ENCODE results near the gene RNU7-1.

RNU7-1 gene

DNA sequence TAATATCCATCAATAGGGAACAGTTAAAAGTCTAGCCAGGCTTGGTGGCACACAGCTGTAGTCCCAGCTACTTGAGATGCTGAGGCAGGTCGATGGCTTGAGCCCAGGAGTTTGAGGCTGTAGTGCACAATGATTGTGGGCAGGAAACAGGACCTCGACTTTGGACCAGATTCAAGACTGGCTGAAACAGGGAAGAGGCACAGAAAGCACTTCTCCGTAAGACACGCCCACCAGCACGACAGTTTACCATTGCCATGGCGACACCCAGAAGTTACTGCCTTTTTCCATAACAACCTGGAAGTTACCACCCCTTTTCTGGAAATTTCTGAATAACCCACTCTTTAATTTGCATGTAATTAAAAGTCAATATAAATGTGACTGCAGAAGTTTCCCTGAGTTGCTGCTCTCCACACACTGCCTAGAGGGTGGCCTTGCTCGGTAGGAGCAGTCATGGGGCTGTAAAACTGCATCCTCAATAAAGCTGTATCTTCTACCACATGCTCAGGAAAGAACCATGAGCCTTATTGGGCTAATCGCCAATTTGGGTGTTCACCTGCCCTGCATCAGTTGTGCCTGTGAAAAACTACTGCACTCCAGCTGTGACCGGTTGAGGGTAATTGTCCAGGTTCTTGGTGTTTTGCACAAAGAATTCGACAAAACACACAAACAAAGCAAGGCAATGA, 43.6 kb upstream of the RNU7-1 start:
- no peaks in the 10 kb centered on the region for H3K79me2 ChIP-seq (ENCODE audit: insufficient read depth, low read depth)
- no peaks in the 10 kb centered on the region for H3K27me3 ChIP-seq (ENCODE audit: insufficient read depth, low read depth)
- no peak overlapping the region for H3K4me3 ChIP-seq (IDR thresholded peaks at IDR 0.05; ENCODE audit: insufficient read depth, low read depth, low read length)
- no peaks in the 10 kb centered on the region for H3K36me3 ChIP-seq (ENCODE audit: insufficient read depth)
- no peak overlapping the region for H2AFZ ChIP-seq (ENCODE audit: low read depth)
- H3K27ac ChIP-seq: no peak overlapping the region
- no peaks in the 10 kb centered on the region for H4K20me1 ChIP-seq (ENCODE audit: insufficient read depth)
- peaks cover 8% of the 10 kb centered on the region for H3K4me1 ChIP-seq (ENCODE audit: low read depth, poor library complexity, severe bottlenecking)
- H3K9ac ChIP-seq: no peak overlapping the region
- H3K4me2 ChIP-seq: no peak overlapping the region
- TF ChIP-seq, protein P1, sequence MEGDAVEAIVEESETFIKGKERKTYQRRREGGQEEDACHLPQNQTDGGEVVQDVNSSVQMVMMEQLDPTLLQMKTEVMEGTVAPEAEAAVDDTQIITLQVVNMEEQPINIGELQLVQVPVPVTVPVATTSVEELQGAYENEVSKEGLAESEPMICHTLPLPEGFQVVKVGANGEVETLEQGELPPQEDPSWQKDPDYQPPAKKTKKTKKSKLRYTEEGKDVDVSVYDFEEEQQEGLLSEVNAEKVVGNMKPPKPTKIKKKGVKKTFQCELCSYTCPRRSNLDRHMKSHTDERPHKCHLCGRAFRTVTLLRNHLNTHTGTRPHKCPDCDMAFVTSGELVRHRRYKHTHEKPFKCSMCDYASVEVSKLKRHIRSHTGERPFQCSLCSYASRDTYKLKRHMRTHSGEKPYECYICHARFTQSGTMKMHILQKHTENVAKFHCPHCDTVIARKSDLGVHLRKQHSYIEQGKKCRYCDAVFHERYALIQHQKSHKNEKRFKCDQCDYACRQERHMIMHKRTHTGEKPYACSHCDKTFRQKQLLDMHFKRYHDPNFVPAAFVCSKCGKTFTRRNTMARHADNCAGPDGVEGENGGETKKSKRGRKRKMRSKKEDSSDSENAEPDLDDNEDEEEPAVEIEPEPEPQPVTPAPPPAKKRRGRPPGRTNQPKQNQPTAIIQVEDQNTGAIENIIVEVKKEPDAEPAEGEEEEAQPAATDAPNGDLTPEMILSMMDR (conservative IDR thresholded peaks at IDR 0.05; ENCODE audit: low read depth, low read length): no peak

DNA sequence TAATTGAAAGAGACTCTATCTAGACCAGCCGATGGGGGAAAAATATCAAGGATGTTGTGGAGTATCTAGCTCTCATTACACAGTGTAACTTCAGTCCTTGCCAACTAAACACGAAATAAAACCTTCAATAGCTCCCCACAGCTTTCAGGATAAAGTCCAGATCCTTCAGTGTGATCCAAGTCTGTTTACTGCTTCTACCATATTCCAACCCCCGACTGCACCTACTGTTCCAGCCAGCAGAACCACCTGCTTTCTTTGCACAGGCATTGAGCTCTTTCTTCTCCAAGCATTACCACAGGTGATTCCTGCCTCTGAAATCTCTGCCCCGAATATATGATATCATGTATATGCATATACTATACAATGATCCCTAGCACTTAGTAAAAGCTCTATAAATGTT, 41.2 kb upstream of the RNU7-1 start:
- H3K4me2 ChIP-seq: no peak overlapping the region
- H3K4me1 ChIP-seq (ENCODE audit: low read depth, poor library complexity, severe bottlenecking): peaks cover 8% of the 10 kb centered on the region
- no peak overlapping the region for H3K9ac ChIP-seq
- no peaks in the 10 kb centered on the region for H3K27me3 ChIP-seq (ENCODE audit: insufficient read depth, low read depth)
- H3K4me3 ChIP-seq (IDR thresholded peaks at IDR 0.05; ENCODE audit: insufficient read depth, low read depth, low read length): no peak overlapping the region
- H2AFZ ChIP-seq (ENCODE audit: low read depth): no peak overlapping the region
- no peak overlapping the region for H3K27ac ChIP-seq
- H3K36me3 ChIP-seq (ENCODE audit: insufficient read depth): no peaks in the 10 kb centered on the region
- no peaks in the 10 kb centered on the region for H4K20me1 ChIP-seq (ENCODE audit: insufficient read depth)
- no peaks in the 10 kb centered on the region for H3K79me2 ChIP-seq (ENCODE audit: insufficient read depth, low read depth)
- TF ChIP-seq, protein P1 (conservative IDR thresholded peaks at IDR 0.05; ENCODE audit: low read depth, low read length): no peak

GRCh38 chr12:6903722-6904121, 39.9 kb upstream of the RNU7-1 start:
- Histone ChIP-seq H3K4me3 (IDR thresholded peaks at IDR 0.05; ENCODE audit: insufficient read depth, low read depth, low read length) (no peak overlapping the region), H3K9ac (no peak overlapping the region), H3K27ac (no peak overlapping the region), H3K79me2 (ENCODE audit: insufficient read depth, low read depth) (no peaks in the 10 kb centered on the region), H2AFZ (ENCODE audit: low read depth) (peak overlapping the region; percentile 91), H4K20me1 (ENCODE audit: insufficient read depth) (no peaks in the 10 kb centered on the region), H3K4me1 (ENCODE audit: low read depth, poor library complexity, severe bottlenecking) (peaks cover 8% of the 10 kb centered on the region), H3K4me2 (peak overlapping the region; percentile 97; the same call in 1 of the 2 replicates), H3K27me3 (ENCODE audit: insufficient read depth, low read depth) (no peaks in the 10 kb centered on the region), H3K36me3 (ENCODE audit: insufficient read depth) (no peaks in the 10 kb centered on the region)
- TF ChIP-seq, protein P1 (conservative IDR thresholded peaks at IDR 0.05; ENCODE audit: low read depth, low read length): no peak

DNA sequence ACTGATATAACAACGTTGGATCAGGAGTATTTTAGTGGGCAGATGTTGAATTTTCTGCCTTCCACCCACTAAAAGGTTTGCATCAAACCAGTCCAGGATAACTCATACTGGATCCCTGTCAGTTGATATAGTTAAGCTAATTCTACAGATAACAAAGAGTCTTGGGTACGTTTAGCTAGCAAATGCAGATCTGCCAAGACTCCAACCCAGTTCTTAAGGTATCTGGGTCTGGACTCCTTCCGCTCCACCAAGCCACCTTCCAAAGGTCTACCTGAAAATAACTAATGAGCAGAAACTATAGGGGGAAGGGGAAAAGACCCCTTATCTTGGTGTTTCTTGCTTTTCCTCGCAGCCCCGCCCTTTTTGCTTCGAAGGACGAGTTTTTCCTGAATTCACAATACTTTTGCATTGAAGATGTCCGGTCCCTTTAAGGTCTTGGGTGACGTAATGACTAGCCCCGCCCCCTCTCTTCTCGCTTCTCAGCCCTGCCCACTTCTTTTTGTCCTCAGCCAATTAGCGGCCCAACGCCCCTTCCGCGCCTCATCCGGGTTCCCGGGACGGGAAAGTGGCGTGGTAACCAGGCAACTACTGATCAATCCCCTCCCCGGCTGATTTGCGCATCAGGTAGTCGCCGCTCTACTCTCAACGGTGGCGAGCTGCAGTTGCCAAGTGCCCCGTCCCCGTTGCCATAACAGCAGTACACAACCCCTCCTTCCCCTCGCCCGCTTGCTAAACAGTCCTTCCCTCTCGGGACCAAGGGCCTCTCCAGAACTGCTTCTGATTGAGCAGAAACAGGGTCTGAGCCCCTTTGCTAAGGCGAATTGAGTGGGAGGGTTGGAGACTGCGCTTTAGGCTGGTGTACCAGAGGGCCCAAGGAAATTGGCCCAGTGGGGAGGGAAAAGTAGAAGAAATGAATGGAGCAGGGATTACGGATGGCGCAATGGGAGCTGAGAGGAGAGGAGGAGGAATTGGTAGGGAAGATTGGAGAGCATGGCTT, 39.0 kb upstream of the RNU7-1 start, which contains the start of gene LRRC23:
TSS of gene LRRC23 (plus strand) at position 543 of the 997 bp plus-strand sequence. CDS start 812 bp downstream, outside the sequence.
- Histone ChIP-seq H3K36me3 (ENCODE audit: insufficient read depth) (no peaks in the 10 kb centered on the region), H3K4me1 (ENCODE audit: low read depth, poor library complexity, severe bottlenecking) (peaks cover 8% of the 10 kb centered on the region), H3K27me3 (ENCODE audit: insufficient read depth, low read depth) (no peaks in the 10 kb centered on the region), H2AFZ (ENCODE audit: low read depth) (peak within 1 kb of the TSS; percentile 91), H3K27ac (peak within 1 kb of the TSS; percentile 68), H3K9ac (peak within 1 kb of the TSS; percentile 72), H3K79me2 (ENCODE audit: insufficient read depth, low read depth) (no peaks in the 10 kb centered on the region), H3K4me2 (peak within 1 kb of the TSS; percentile 97), H3K4me3 (IDR thresholded peaks at IDR 0.05; ENCODE audit: insufficient read depth, low read depth, low read length) (no peak within 1 kb of the TSS), H4K20me1 (ENCODE audit: insufficient read depth) (no peaks in the 10 kb centered on the region)
- TF ChIP-seq, protein P1 (conservative IDR thresholded peaks at IDR 0.05; ENCODE audit: low read depth, low read length): no peak

Data from KMS-11 (cell line).